ENCODE results near the gene CNOT4.

CNOT4 gene

GRCh38 chr7:135425036-135425435 lies 84.9 kb downstream of the CNOT4 start:
- no peak for TF ChIP-seq CTCF (IDR thresholded peaks at IDR 0.05; ENCODE audit: borderline replicate concordance, insufficient read depth, low read depth, low read length)
- no peak overlapping the region for H3K4me3 ChIP-seq (ENCODE audit: low read depth, low read length)

GRCh38 chr7:135420786-135421185 lies 89.1 kb downstream of the CNOT4 start:
- no peak overlapping the region for H3K4me3 ChIP-seq (ENCODE audit: low read depth, low read length)
- no peak for TF ChIP-seq CTCF (IDR thresholded peaks at IDR 0.05; ENCODE audit: borderline replicate concordance, insufficient read depth, low read depth, low read length)

GRCh38 chr7:135416431-135416830 lies 93.5 kb downstream of the CNOT4 start:
- no peak for TF ChIP-seq CTCF (IDR thresholded peaks at IDR 0.05; ENCODE audit: borderline replicate concordance, insufficient read depth, low read depth, low read length)
- H3K4me3 ChIP-seq (ENCODE audit: low read depth, low read length), result no peak overlapping the region

DNA sequence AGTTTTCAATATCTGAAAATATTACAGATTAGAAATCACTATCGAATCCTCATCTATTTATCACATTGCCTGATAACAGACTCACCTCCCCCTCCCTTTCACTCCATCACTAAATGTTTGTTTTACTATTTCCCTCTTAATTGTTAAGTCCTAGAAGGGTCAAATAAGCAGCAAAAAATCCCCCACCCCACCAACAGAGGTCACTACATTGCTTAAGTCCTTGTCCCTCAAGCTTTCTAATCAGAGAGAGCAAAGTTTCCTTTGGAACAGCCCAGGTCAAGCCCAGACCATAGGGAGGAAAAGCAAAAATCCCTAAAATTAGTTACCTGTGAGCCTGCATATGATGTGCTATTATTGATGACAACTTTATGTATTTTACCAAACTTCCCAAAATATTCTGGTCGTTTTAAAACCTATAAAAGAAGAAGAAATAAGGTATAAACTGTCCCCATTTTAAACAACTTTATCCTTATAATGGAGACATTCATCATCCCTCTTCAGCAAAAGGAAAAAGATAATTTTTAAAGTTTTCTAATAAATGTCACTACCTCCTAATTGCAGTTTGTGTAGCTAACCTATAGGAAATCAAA lies 95.0 kb downstream of the CNOT4 start:
- peak; percentile 44; the same call in 1 of the 2 replicates for TF ChIP-seq CTCF (IDR thresholded peaks at IDR 0.05; ENCODE audit: borderline replicate concordance, insufficient read depth, low read depth, low read length)
- no peak overlapping the region for H3K4me3 ChIP-seq (ENCODE audit: low read depth, low read length)

GRCh38 chr7:135414208-135414607 lies 95.7 kb downstream of the CNOT4 start:
- no peak for TF ChIP-seq CTCF (IDR thresholded peaks at IDR 0.05; ENCODE audit: borderline replicate concordance, insufficient read depth, low read depth, low read length)
- H3K4me3 ChIP-seq (ENCODE audit: low read depth, low read length), result no peak overlapping the region

GRCh38 chr7:135411098-135411497 lies 98.8 kb downstream of the CNOT4 start:
- TF ChIP-seq CTCF (IDR thresholded peaks at IDR 0.05; ENCODE audit: borderline replicate concordance, insufficient read depth, low read depth, low read length), result no peak
- no peak overlapping the region for H3K4me3 ChIP-seq (ENCODE audit: low read depth, low read length)

- TF ChIP-seq CTCF (IDR thresholded peaks at IDR 0.05; ENCODE audit: borderline replicate concordance, insufficient read depth, low read depth, low read length), result no peak
- H3K4me3 ChIP-seq (ENCODE audit: low read depth, low read length), result no peak overlapping the region
Observed at GRCh38 chr7:135410543-135410942, 99.4 kb downstream of the CNOT4 start.
